ENCODE measurements around the gene AGAP1.
"Not testable (repeated sequence)": the region's sequence is repeated elsewhere in the genome, so short reads cannot be mapped to it uniquely, and the experiment has no call there.

Gene AGAP1

DNA sequence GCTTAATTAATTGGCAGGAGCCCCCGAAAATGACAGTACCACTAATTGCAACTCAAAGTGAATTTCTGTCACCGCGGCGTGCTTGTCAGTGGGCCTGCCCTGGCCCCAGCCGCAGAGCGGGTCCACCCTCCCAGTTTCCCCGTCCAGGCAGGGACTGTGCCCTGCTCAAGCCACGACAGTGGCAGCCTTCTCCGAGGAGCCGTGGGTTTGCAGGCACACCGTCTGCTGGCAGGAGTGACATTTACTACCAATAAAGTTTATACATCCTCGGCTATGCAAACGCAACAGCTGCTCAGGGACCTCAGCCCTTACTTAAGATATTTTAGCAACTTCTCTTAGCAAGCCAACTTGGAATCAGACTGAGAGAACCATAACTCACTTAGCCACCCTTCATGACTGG lies 561.6 kb downstream of the AGAP1 start:
- no peak for DNase-seq

- no peak for DNase-seq
Observed at GRCh38 chr2:236056141-236056540, 562.3 kb downstream of the AGAP1 start.

- no peak for DNase-seq
Observed at GRCh38 chr2:236057375-236057774, 563.5 kb downstream of the AGAP1 start.

GRCh38 chr2:236061497-236061896 lies 567.7 kb downstream of the AGAP1 start:
- DNase-seq, result no peak

GRCh38 chr2:236061899-236062298 lies 568.1 kb downstream of the AGAP1 start:
- no peak for DNase-seq

DNA sequence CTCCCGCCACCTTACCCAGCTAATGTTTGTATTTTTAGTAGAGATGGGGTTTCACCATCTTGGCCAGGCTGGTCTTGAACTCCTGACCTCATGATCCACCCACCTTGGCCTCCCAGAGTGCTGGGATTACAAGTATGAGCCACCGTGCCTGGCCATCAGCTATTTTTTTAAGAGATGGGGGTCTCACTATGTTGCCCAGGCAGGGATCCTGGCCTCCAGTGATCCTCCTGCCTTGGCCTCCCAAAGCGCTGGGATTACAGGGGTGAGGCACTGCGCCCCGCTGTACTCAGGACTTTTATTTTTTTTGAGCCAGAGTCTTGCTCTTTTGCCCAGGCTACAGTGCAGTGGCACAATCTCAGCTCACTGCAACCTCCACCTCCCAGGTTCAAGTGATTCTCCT lies 569.0 kb downstream of the AGAP1 start:
- not testable (repeated sequence) for DNase-seq

DNA sequence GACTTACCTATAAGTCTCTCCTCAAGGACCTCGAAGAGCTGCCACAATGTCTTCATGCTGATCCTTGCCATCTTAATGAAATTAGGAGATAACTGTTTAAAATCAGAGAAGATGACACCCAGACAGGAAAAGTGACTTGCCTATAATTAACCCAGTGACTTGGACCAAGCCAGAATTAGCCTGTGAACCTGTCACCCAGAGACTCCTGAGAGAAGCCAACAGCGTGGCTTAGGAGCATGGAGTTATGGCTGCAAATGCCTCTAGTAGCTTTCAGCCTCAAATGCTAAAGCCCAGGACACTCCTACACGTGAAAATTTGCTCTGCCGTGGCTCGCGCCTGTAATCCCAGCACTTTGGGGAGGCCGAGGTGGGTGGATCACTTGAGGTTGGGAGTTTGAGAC lies 570.2 kb downstream of the AGAP1 start:
- DNase-seq, result no peak

GRCh38 chr2:236065314-236066160 lies 571.7 kb downstream of the AGAP1 start:
- no peak for DNase-seq

- no peak for DNase-seq
Observed at GRCh38 chr2:236070236-236070635, 576.4 kb downstream of the AGAP1 start.

GRCh38 chr2:236073246-236073645 lies 579.4 kb downstream of the AGAP1 start:
- DNase-seq, result no peak

DNA sequence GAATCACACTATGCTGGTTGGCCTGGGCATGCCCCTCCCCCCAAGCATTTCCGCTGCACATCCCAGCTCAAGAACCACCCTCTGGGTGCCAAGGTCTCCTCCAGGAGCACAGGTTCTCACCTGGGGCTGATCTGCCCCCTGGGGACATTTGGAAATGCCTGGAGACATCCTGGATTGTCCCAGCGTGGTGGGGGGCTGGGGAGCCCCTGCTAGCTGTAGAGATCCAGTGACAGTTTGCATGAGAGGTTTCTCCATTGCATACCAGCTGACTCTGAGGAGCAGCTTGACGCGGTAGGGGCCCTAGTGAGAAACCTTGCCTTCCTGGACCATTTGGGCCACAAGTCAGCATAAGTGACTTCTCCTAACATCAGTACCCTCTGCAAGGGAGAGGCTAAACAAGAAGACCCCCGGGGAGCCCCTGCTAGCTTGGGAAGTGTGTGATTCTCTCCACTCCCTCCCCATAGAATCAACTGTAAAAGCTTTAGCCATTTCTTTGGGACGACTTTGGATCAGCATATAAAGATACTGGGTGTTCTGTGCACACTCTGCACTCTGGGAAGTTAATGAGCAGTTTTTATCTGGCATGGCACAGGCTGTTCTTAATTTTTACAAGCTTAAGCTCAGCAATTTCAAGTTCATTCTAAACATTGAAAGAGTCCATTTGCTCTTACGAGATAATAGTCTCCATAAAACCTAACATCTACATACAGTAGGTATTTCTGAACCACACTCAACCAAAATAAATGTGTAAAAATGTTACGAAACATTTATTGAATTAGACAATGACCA lies 580.2 kb downstream of the AGAP1 start:
- no peak for DNase-seq

DNA sequence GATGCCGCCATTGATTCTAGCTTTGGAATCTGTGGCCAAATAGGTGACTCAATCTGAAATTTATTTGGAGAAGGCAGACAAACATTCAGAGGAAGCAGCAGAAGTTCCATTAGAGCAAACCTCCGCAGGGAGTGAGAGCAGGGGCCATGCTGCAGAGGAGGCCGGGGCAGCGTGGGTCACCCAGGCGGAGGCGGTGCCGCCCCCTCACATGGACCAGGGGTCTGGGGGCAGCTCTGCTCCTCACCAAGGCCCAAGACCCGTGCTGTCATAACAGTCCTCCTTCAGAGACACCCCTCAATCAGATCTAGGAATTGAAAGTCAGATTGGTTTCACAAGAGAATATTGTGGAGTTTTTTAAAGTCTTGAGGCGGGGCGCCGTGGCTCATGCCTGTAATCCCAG lies 582.0 kb downstream of the AGAP1 start:
- no peak for DNase-seq

DNA sequence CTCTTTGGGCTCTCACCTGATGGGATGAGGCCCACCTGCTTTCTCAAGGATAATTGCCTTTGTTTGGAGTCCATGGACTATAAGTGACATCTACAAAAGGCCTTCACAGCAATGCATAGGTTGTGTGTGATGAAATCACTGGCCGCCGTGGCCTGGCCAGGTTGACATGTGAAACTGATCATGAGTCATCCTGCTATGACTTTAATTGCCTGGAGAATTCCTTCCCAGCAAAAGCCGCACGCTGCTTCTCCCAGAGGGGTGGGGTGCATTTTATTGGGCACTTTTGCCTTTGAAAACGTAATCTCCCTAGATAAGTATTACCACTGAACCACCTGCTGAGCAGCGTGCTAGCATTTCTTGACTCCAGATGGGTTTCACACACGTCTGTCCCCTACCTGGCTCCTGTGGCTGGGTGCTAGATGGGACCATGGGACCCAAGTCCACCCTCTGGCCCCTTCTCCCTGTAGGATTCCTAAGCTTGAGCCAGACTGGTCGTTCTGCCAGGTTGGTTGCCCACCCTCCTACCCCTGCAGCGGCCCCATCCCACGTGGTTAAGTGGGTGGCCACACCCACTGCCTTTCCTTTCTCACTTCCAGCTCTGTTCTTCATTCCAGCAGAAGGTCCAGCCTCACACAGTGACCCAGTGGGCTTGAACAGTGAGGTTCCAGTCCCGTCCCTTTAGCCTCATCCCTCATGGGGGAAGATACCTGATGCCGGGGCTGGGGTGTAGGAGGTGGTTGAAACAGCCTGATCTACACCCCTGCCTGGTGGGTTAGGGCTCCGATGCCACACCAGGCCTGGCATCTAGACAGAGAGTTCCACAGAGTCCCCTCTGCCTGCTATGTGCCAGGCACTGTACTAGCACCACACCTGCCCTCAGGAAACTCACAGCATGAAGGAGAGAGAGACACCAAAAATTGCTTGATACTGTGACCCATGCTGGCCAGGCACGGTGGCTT lies 584.7 kb downstream of the AGAP1 start:
- DNase-seq, result no peak

- DNase-seq, result no peak
Observed at GRCh38 chr2:236080412-236080811, 586.6 kb downstream of the AGAP1 start.

GRCh38 chr2:236081171-236081570 lies 587.3 kb downstream of the AGAP1 start:
- DNase-seq, result no peak

- DNase-seq, result no peak
Observed at GRCh38 chr2:236082061-236082460, 588.2 kb downstream of the AGAP1 start.

- DNase-seq, result no peak
Observed at GRCh38 chr2:236083934-236084333, 590.1 kb downstream of the AGAP1 start.

GRCh38 chr2:236085211-236085610 lies 591.4 kb downstream of the AGAP1 start:
- DNase-seq, result no peak

- no peak for DNase-seq
Observed at GRCh38 chr2:236085647-236086046, 591.8 kb downstream of the AGAP1 start.

- DNase-seq, result no peak
Observed at GRCh38 chr2:236086403-236086970, 592.6 kb downstream of the AGAP1 start.

GRCh38 chr2:236086971-236087465 lies 593.2 kb downstream of the AGAP1 start:
- DNase-seq, result no peak

GRCh38 chr2:236088368-236089057 lies 594.7 kb downstream of the AGAP1 start:
- DNase-seq, result no peak

All from CD4-positive, alpha-beta T cell treated with Interleukin-6 for 4 hours (primary cell).